HL-60 (cell line): Measurements from ENCODE around the gene TNFAIP2.

Experiments used
- DNase-seq, 2 experiments: peaks; one replicate each; pipeline ENCODE4 v3.0.0-alpha.2; 2010 to 2020; ENCODE audit warnings: low read depth in 1 of 2, low spot score in 1 of 2
- H3K27ac ChIP-seq: fragments of 250-450 bp; sonication (Bioruptor Pico); replicated peaks from 2 replicates; pipeline ENCODE4 v1.5.1; 2020; ENCODE audit warnings: mild to moderate bottlenecking, moderate library complexity
- H3K27me3 ChIP-seq: fragments of 250-450 bp; sonication (Bioruptor Pico); 2 replicates; pipeline ENCODE4 v1.5.1; 2021; ENCODE audit warnings: mild to moderate bottlenecking, moderate library complexity; ENCODE audit not compliant: insufficient read depth, poor library complexity, severe bottlenecking
- H3K4me3 ChIP-seq: replicated peaks from 2 replicates; pipeline ENCODE4 v1.5.1; 2011; ENCODE audit warnings: mild to moderate bottlenecking, control low read depth, low read length; ENCODE audit not compliant: insufficient read depth
- CTCF ChIP-seq: IDR thresholded peaks from one replicate; pipeline ENCODE4 v1.5.1; 2011; ENCODE audit warnings: low read length, control low read depth, inconsistent platforms; ENCODE audit not compliant: insufficient read depth
- GABPA ChIP-seq: IDR thresholded peaks from 2 replicates; pipeline ENCODE4 v1.6.1; 2012; ENCODE audit warnings: low read depth
- POLR2AphosphoS5 ChIP-seq: IDR thresholded peaks from 2 replicates; pipeline ENCODE4 v1.6.1; 2012; ENCODE audit warnings: low read depth
- REST ChIP-seq: IDR thresholded peaks from 2 replicates; pipeline ENCODE4 v1.6.1; 2012; ENCODE audit warnings: low read depth; ENCODE audit not compliant: insufficient replicate concordance
- SPI1 ChIP-seq: IDR thresholded peaks from 2 replicates; pipeline ENCODE4 v1.6.1; 2012; ENCODE audit warnings: low read depth, mild to moderate bottlenecking, borderline replicate concordance

Gene TNFAIP2

GRCh38 chr14:103095210-103095778 is 28.0 kb upstream of the TNFAIP2 start:
- TF ChIP-seq POLR2AphosphoS5 (no peak), SPI1 (no peak)
- no peak overlapping the region for H3K27ac ChIP-seq
- DNase-seq: no peak

GRCh38 chr14:103096387-103096786 is 26.9 kb upstream of the TNFAIP2 start:
- H3K27me3 ChIP-seq: peaks cover 4% of the 10 kb centered on the region
- DNase-seq: no peak
- TF ChIP-seq CTCF (no peak), POLR2AphosphoS5 (no peak), SPI1 (no peak)
- no peak overlapping the region for H3K4me3 ChIP-seq
- H3K27ac ChIP-seq: no peak overlapping the region

More at GRCh38 chr14:103095210-103095778, 28.0 kb upstream of the TNFAIP2 start:
- no peak overlapping the region for H3K4me3 ChIP-seq
- peaks cover 10% of the 10 kb centered on the region for H3K27me3 ChIP-seq

- no peak overlapping the region for H3K27ac ChIP-seq
These were observed 25.8 kb upstream of the TNFAIP2 start for GRCh38 chr14:103097244-103097993.

More at GRCh38 chr14:103097244-103097993, 25.8 kb upstream of the TNFAIP2 start:
- H3K4me3 ChIP-seq: no peak overlapping the region
- H3K27me3 ChIP-seq: peaks cover 5% of the 10 kb centered on the region
- no peak for TF ChIP-seq SPI1
- TF ChIP-seq POLR2AphosphoS5: no peak
- TF ChIP-seq GABPA: no peak
- no peak for TF ChIP-seq REST
- no peak for TF ChIP-seq CTCF
- DNase-seq: no peak
